GM12878 (cell line): ENCODE data around the gene NELL1. TPM values are rescaled to one million over a fixed set of nuclear protein-coding genes. Genes with fewer than 3 reads are reported as not detected.
A peak's percentile ranks its signal among the peaks of the same experiment; 100 is the strongest.

Experiments used
- ATAC-seq: fragments of 200-7000 bp; cut with Tn5 transposase; 3 replicates; pipeline ENCODE4 v1.9.1; 2020; ENCODE audit warnings: mild to moderate bottlenecking, moderate library complexity
- BruUV-seq: library from RNA; stranded (reverse); fragments of 400-500 nt; replicated peaks from 2 replicates; lab custom pipeline; 2021; lab: Mats Ljungman, UMichigan
- CTCF ChIA-PET: fragments of 300-600 bp; sonication (Branson Sonifier 250); formaldehyde crosslinking; extraction: SDS; loops from one replicate; lab custom pipeline; 2021; ENCODE audit warnings: inconsistent platforms; lab: Yijun Ruan, JAX
- POLR2A ChIA-PET: fragments of 350-600 bp; formaldehyde crosslinking; extraction: SDS; loops from one replicate; lab custom pipeline; 2021; ENCODE audit warnings: inconsistent platforms; lab: Charles Lee
- RAD21 ChIA-PET: fragments of 300-600 bp; sonication (Branson Sonifier 250); formaldehyde crosslinking; loops from one replicate; lab custom pipeline; 2023; ENCODE audit warnings: antibody characterized with exemption; ENCODE audit not compliant: unreplicated experiment; lab: Charles Lee
- SMC1A ChIA-PET: fragments of 300-600 bp; sonication (Branson Sonifier 250); formaldehyde crosslinking; loops from one replicate; lab custom pipeline; 2023; ENCODE audit not compliant: unreplicated experiment, uncharacterized antibody; lab: Charles Lee
- DNase-seq: peaks from one replicate; pipeline ENCODE4 v3.0.0-alpha.2; 2011; ENCODE audit warnings: low read depth, low spot score
- FAIRE-seq: peaks from 3 replicates; lab custom pipeline; 2011; peaks lifted over from hg19 to GRCh38; lab: Jason Lieb, UNC
- H2AFZ ChIP-seq: 2 replicates; pipeline ENCODE4 v1.6.0; 2011; ENCODE audit warnings: low read depth, low read length, control low read depth; ENCODE audit not compliant: control insufficient read depth
- H3K27ac ChIP-seq: 2 replicates; pipeline ENCODE4 v1.5.1; 2011; ENCODE audit warnings: control low read depth; ENCODE audit not compliant: control insufficient read depth, insufficient read depth
- H3K27me3 ChIP-seq, 2 experiments: replicated peaks in 1 of 2; 2 replicates each; pipeline versions ENCODE4 v1.6.0 to v1.6.1; 2011; ENCODE audit warnings: low read length in 1 of 2; ENCODE audit not compliant: control insufficient read depth in 2 of 2, insufficient read depth in 2 of 2
- H3K36me3 ChIP-seq, 2 experiments: 2 replicates each; pipeline ENCODE4 v1.5.1; 2011; ENCODE audit warnings: low read length in 1 of 2; ENCODE audit not compliant: control insufficient read depth in 2 of 2, insufficient read depth in 2 of 2
- H3K4me1 ChIP-seq: 2 replicates; pipeline ENCODE4 v1.6.1; 2011; ENCODE audit warnings: mild to moderate bottlenecking, low read length, moderate library complexity, mixed read lengths; ENCODE audit not compliant: control insufficient read depth, insufficient read depth
- H3K4me2 ChIP-seq: 2 replicates; pipeline ENCODE4 v1.6.0; 2011; ENCODE audit warnings: control low read depth; ENCODE audit not compliant: control insufficient read depth, insufficient read depth
- H3K4me3 ChIP-seq: fragments of 200-600 bp; sonication (generic); 2 replicates; pipeline ENCODE4 v1.5.1; 2016
- H3K79me2 ChIP-seq: 2 replicates; pipeline ENCODE4 v1.6.0; 2011; ENCODE audit warnings: low read length; ENCODE audit not compliant: control insufficient read depth, insufficient read depth
- H3K9ac ChIP-seq: 2 replicates; pipeline ENCODE4 v1.8.0; 2011; ENCODE audit warnings: low read length, control low read depth, mixed read lengths; ENCODE audit not compliant: control insufficient read depth, insufficient read depth
- H3K9me3 ChIP-seq: replicated peaks from 3 replicates; pipeline ENCODE4 v1.5.1; 2011; ENCODE audit warnings: mild to moderate bottlenecking, low read length; ENCODE audit not compliant: control insufficient read depth, insufficient read depth
- H4K20me1 ChIP-seq: 2 replicates; pipeline ENCODE4 v1.6.0; 2011; ENCODE audit not compliant: control insufficient read depth, insufficient read depth
- BHLHE40 ChIP-seq, 2 experiments: fragments of 450-650 bp in 1 of 2; IDR thresholded peaks; 2 replicates each; pipeline ENCODE4 v1.6.1; 2011 to 2017; ENCODE audit warnings: low read depth in 2 of 2, borderline replicate concordance in 1 of 2, improper control_type of control experiment in 1 of 2, low read length in 1 of 2, mild to moderate bottlenecking in 1 of 2
- BMI1 ChIP-seq: fragments of 450-650 bp; IDR thresholded peaks from 2 replicates; pipeline ENCODE4 v1.6.1; 2016; ENCODE audit warnings: mild to moderate bottlenecking, moderate library complexity, borderline replicate concordance
- CEBPZ ChIP-seq: fragments of 150-350 bp; IDR thresholded peaks from 2 replicates; pipeline ENCODE4 v1.6.1; 2016; ENCODE audit warnings: low read depth, low read length
- NFYB ChIP-seq: IDR thresholded peaks from 2 replicates; pipeline ENCODE4 v1.6.1; 2011; ENCODE audit warnings: low read depth, mild to moderate bottlenecking, low read length, improper control_type of control experiment, moderate library complexity; ENCODE audit not compliant: insufficient read depth
- NR2C1 ChIP-seq: fragments of 450-650 bp; IDR thresholded peaks from 2 replicates; pipeline ENCODE4 v1.6.1; 2017; ENCODE audit warnings: antibody characterized with exemption, mild to moderate bottlenecking, moderate library complexity
- PKNOX1 ChIP-seq: fragments of 450-650 bp; IDR thresholded peaks from 2 replicates; pipeline ENCODE4 v1.6.1; 2016; ENCODE audit warnings: mild to moderate bottlenecking
- SIX5 ChIP-seq: IDR thresholded peaks from 2 replicates; pipeline ENCODE4 v1.6.1; 2011; ENCODE audit warnings: mild to moderate bottlenecking, low read depth, low read length, moderate library complexity; ENCODE audit not compliant: severe bottlenecking
- ZBTB33 ChIP-seq: fragments of 450-650 bp; IDR thresholded peaks from 2 replicates; pipeline ENCODE4 v1.6.1; 2017; ENCODE audit warnings: mild to moderate bottlenecking
- WGBS: methylation state at CpG from one replicate; pipeline ENCODE4 v1.1.6; 2016; ENCODE audit warnings: low lambda C conversion rate; ENCODE audit not compliant: insufficient replicate concordance, insufficient coverage; ENCODE audit errors: missing lambda C conversion rate; 5-methylcytosine and 5-hydroxymethylcytosine counted together
- in situ Hi-C: fragments of 300-500 bp; cut with MboI; formaldehyde crosslinking; loops from 9 replicates; pipeline ENCODE4 v1.14.3; 2018; ENCODE audit warnings: mixed read lengths
- intact Hi-C: fragments of 100-400 bp; cut with micrococcal nuclease; formaldehyde crosslinking; loops from one replicate; pipeline ENCODE4 v1.14.2; 2022; ENCODE audit not compliant: unreplicated experiment
- polyA plus RNA-seq, 11 experiments: library from polyadenylated mRNA; depleted of rRNA in 4 of 11; unstranded in 6 of 11; stranded (reverse) in 5 of 11; fragments of >200 nt; fragmentation: Nextera tagmentation in 4 of 11; fragmentation: Illumina TruSeq in 1 of 11; extraction: Ambion mirVana in 4 of 11; extraction: Trizol in 1 of 11; gene quantifications; 1 replicate in 1 of 11; 2 replicates in 10 of 11; pipeline versions ENCODE4 v1.2.1 to v1.2.3, GENCODE V29; 2011 to 2016; ENCODE audit warnings: inconsistent platforms in 2 of 11, missing spikeins in 2 of 11, low read depth in 1 of 11
- total RNA-seq, 4 experiments: library from RNA; depleted of rRNA in 3 of 4; stranded (reverse); fragments of >200 nt in 3 of 4; fragmentation: Illumina TruSeq in 1 of 4; extraction: Trizol in 1 of 4; gene quantifications; 2 replicates each; pipeline versions ENCODE4 v1.2.1 to v1.2.3, GENCODE V29; 2013 to 2021
- TF ChIP-seq, protein P1 (sequence below): IDR thresholded peaks from 2 replicates; pipeline ENCODE4 v1.6.1; 2012; ENCODE audit warnings: low read depth, low read length, improper control_type of control experiment

NELL1 gene
- total and polyA plus RNA-seq, 10 of the 15 experiments (the other 5 are each of a cell fraction or from before 2014, with no cell fraction given) = 0.02 to 0.12 TPM; not detected in 8

DNA sequence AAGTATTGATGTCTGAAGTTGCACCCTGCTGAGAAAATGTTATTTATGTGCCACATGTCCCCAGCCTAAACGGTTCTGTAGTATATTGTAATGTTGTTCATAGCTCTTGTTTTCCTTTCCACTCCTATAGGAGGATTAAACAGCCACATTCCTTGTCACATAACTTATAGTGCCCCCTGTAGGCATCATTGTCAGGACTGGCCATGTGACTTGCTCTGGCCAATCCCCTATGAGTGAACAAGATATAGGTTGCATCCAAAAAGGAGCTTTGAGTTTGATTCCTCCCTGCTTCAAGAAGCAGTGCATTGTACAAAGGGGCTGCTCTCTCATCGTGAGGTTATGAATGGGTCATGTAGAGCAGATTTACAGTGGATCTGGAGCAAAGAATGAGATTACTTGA, 805.9 kb downstream of the NELL1 start:
- DNase-seq (no peak), FAIRE-seq (no peak), ATAC-seq (no peak)
- H3K27ac ChIP-seq = no peak overlapping the region
- BruUV-seq = no TSS peak
- no peaks in the 10 kb centered on the region for H3K27me3 ChIP-seq
- H3K9ac ChIP-seq = no peak overlapping the region
- no peak overlapping the region for H2AFZ ChIP-seq
- ChIA-PET POLR2A (no interaction called here), RAD21 (interaction anchor here (1.6 kb wide), 1 partner anchor 10 kb away, joined by 6 read pairs; no protein-coding TSS in a partner anchor), SMC1A (interaction anchor here (2.0 kb wide), 1 partner anchor 10 kb away, joined by 6 read pairs; no protein-coding TSS in a partner anchor), CTCF (interaction anchor here (0.5 to 3.1 kb wide), 3 partner anchors 10 to 37 kb away, joined by 4 to 8 read pairs (median 5); no protein-coding TSS in a partner anchor)
- H3K36me3 ChIP-seq = no peaks in the 10 kb centered on the region
- TF ChIP-seq, protein P1, sequence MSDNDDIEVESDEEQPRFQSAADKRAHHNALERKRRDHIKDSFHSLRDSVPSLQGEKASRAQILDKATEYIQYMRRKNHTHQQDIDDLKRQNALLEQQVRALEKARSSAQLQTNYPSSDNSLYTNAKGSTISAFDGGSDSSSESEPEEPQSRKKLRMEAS = no peak
- TF ChIP-seq NFYB = peak; percentile 79; the same call in 1 of the 2 replicates
- H4K20me1 ChIP-seq = no peaks in the 10 kb centered on the region
- no peaks in the 10 kb centered on the region for H3K9me3 ChIP-seq
- H3K4me2 ChIP-seq = no peak overlapping the region
- no peak overlapping the region for H3K4me3 ChIP-seq
- intact Hi-C loops (no loop called here), in situ Hi-C loops (no loop called here)
- 4% methylated on average over 2 of the region's 2 CpGs for WGBS
- H3K79me2 ChIP-seq = no peaks in the 10 kb centered on the region
- H3K4me1 ChIP-seq = no peaks in the 10 kb centered on the region

- no peak overlapping the region for H3K4me3 ChIP-seq
- ChIA-PET CTCF (interaction anchor here (3.1 kb wide), 1 partner anchor 35 kb away, joined by 8 read pairs; no protein-coding TSS in a partner anchor), SMC1A (no interaction called here), RAD21 (no interaction called here), POLR2A (no interaction called here)
- no TSS peak for BruUV-seq
- H3K36me3 ChIP-seq = no peaks in the 10 kb centered on the region
- H3K4me1 ChIP-seq = no peaks in the 10 kb centered on the region
- H3K79me2 ChIP-seq = no peaks in the 10 kb centered on the region
- in situ Hi-C loops (no loop called here), intact Hi-C loops (no loop called here)
- H3K27ac ChIP-seq = no peak overlapping the region
- peak; percentile 42 for ATAC-seq
- no peaks in the 10 kb centered on the region for H3K9me3 ChIP-seq
- 7% methylated on average over 4 of the region's 4 CpGs for WGBS
- no peaks in the 10 kb centered on the region for H3K27me3 ChIP-seq
- H3K4me2 ChIP-seq = no peak overlapping the region
- no peak overlapping the region for H3K9ac ChIP-seq
- no peak for FAIRE-seq
- no peaks in the 10 kb centered on the region for H4K20me1 ChIP-seq
- H2AFZ ChIP-seq = no peak overlapping the region
- DNase-seq = no peak
- TF ChIP-seq ZBTB33 = no peak
- no peak for TF ChIP-seq SIX5
- TF ChIP-seq BMI1 = no peak
- no peak for TF ChIP-seq CEBPZ
- TF ChIP-seq NR2C1 = no peak
- TF ChIP-seq PKNOX1 = no peak
- no peak for TF ChIP-seq BHLHE40 (IDR thresholded peaks at IDR 0.05; ENCODE audit: borderline replicate concordance in 1 of 2, low read depth in 2 of 2, low read length in 1 of 2)
Measured at GRCh38 chr11:21476588-21476987, 807.2 kb downstream of the NELL1 start.
